HEK293 (cell line): ENCODE data around the gene LEP.

ENCODE experiments used
- CTCF ChIA-PET: fragments of 350-600 bp; formaldehyde crosslinking; extraction: SDS; loops from one replicate; lab custom pipeline; 2021; ENCODE audit warnings: antibody characterized with exemption; lab: Yijun Ruan, JAX
- POLR2A ChIA-PET: fragments of 300-600 bp; formaldehyde crosslinking; extraction: SDS; loops from one replicate; lab custom pipeline; 2020; ENCODE audit warnings: antibody characterized with exemption, inconsistent platforms; lab: Yijun Ruan, JAX
- H3K27ac ChIP-seq: fragments of 200-500 bp; sonication (Bioruptor generic); 2 replicates; pipeline ENCODE4 v1.5.1; 2014; ENCODE audit warnings: low read depth, low read length, control low read depth, inconsistent platforms; ENCODE audit errors: extremely low read depth
- H3K36me3 ChIP-seq, 2 experiments: fragments of 200-500 bp in 1 of 2; sonication (Bioruptor generic) in 1 of 2; 1 replicate in 1 of 2; 2 replicates in 1 of 2; pipeline ENCODE4 v1.5.1; 2014 to 2017; ENCODE audit warnings: inconsistent platforms in 2 of 2, low read length in 2 of 2; ENCODE audit not compliant: control insufficient read depth in 2 of 2, insufficient read depth in 1 of 2
- H3K4me1 ChIP-seq: fragments of 200-500 bp; sonication (Bioruptor generic); 2 replicates; pipeline ENCODE4 v1.5.1; 2014; ENCODE audit warnings: mild to moderate bottlenecking, low read length, inconsistent platforms; ENCODE audit not compliant: control insufficient read depth, insufficient read depth
- H3K4me3 ChIP-seq: 2 replicates; pipeline ENCODE4 v1.5.1; 2011; ENCODE audit warnings: low read depth, mild to moderate bottlenecking, control low read depth, low read length, moderate library complexity
- H3K9me3 ChIP-seq: fragments of 200-500 bp; sonication (Bioruptor generic); 2 replicates; pipeline ENCODE4 v1.5.1; 2014; ENCODE audit warnings: low read depth, low read length, inconsistent platforms; ENCODE audit not compliant: control insufficient read depth, insufficient read depth
- ATF2 ChIP-seq: fragments of 450-650 bp; formaldehyde crosslinking; IDR thresholded peaks from 2 replicates; pipeline ENCODE4 v1.5.1; 2016; ENCODE audit warnings: missing biosample characterization, missing genetic modification characterization, low read depth
- HOXD13 ChIP-seq: sonication (generic); formaldehyde crosslinking; IDR thresholded peaks from 2 replicates; pipeline ENCODE4 v1.8.0; 2022; ENCODE audit warnings: missing genetic modification reagents, borderline replicate concordance
- KLF16 ChIP-seq: fragments of 450-650 bp; formaldehyde crosslinking; IDR thresholded peaks from 2 replicates; pipeline ENCODE4 v1.5.1; 2017; ENCODE audit warnings: missing biosample characterization, missing genetic modification characterization
- MEIS1 ChIP-seq: sonication (generic); formaldehyde crosslinking; IDR thresholded peaks from 2 replicates; pipeline ENCODE4 v1.8.1; 2022; ENCODE audit warnings: missing genetic modification reagents, mild to moderate bottlenecking, borderline replicate concordance
- REST ChIP-seq: fragments of 450-650 bp; formaldehyde crosslinking; IDR thresholded peaks from 2 replicates; pipeline ENCODE4 v1.5.1; 2016; ENCODE audit warnings: missing biosample characterization, missing genetic modification characterization
- SALL2 ChIP-seq: fragments of 450-650 bp; formaldehyde crosslinking; IDR thresholded peaks from 2 replicates; pipeline ENCODE4 v1.5.0; 2017; ENCODE audit warnings: missing biosample characterization, mild to moderate bottlenecking, missing genetic modification characterization, borderline replicate concordance
- ZBTB10 ChIP-seq: fragments of 450-650 bp; formaldehyde crosslinking; IDR thresholded peaks from 2 replicates; pipeline ENCODE4 v1.5.1; 2016; ENCODE audit warnings: missing biosample characterization, missing genetic modification characterization
- ZBTB17 ChIP-seq: fragments of 450-650 bp; formaldehyde crosslinking; IDR thresholded peaks from 2 replicates; pipeline ENCODE4 v1.5.1; 2016; ENCODE audit warnings: missing biosample characterization, missing genetic modification characterization
- ZBTB48 ChIP-seq: fragments of 450-650 bp; formaldehyde crosslinking; IDR thresholded peaks from 2 replicates; pipeline ENCODE4 v1.5.1; 2016; ENCODE audit warnings: missing biosample characterization, missing genetic modification characterization
- ZNF138 ChIP-seq: fragments of 450-650 bp; formaldehyde crosslinking; IDR thresholded peaks from 2 replicates; pipeline ENCODE4 v1.5.1; 2016; ENCODE audit warnings: missing biosample characterization, missing genetic modification characterization, borderline replicate concordance
- ZNF174 ChIP-seq: fragments of 450-650 bp; formaldehyde crosslinking; IDR thresholded peaks from 2 replicates; pipeline ENCODE4 v1.5.0; 2017; ENCODE audit warnings: missing biosample characterization, mild to moderate bottlenecking, missing genetic modification characterization
- ZNF221 ChIP-seq: fragments of 450-650 bp; formaldehyde crosslinking; IDR thresholded peaks from 2 replicates; pipeline ENCODE4 v1.5.1; 2017; ENCODE audit warnings: missing biosample characterization, missing genetic modification characterization, borderline replicate concordance
- ZNF24 ChIP-seq: fragments of 450-650 bp; formaldehyde crosslinking; IDR thresholded peaks from 2 replicates; pipeline ENCODE4 v1.5.1; 2016; ENCODE audit warnings: missing biosample characterization, missing genetic modification characterization
- ZNF488 ChIP-seq: fragments of 450-650 bp; formaldehyde crosslinking; IDR thresholded peaks from 2 replicates; pipeline ENCODE4 v1.5.1; 2016; ENCODE audit warnings: missing biosample characterization, missing genetic modification characterization
- ZNF560 ChIP-seq: fragments of 450-650 bp; formaldehyde crosslinking; IDR thresholded peaks from 2 replicates; pipeline ENCODE4 v1.5.1; 2017; ENCODE audit warnings: missing biosample characterization, missing genetic modification characterization, borderline replicate concordance
- ZNF571 ChIP-seq: fragments of 450-650 bp; formaldehyde crosslinking; IDR thresholded peaks from 2 replicates; pipeline ENCODE4 v1.5.0; 2017; ENCODE audit warnings: missing biosample characterization, missing genetic modification characterization
- ZNF623 ChIP-seq: fragments of 450-650 bp; formaldehyde crosslinking; IDR thresholded peaks from 2 replicates; pipeline ENCODE4 v1.5.1; 2016; ENCODE audit warnings: missing biosample characterization, missing genetic modification characterization
- ZNF792 ChIP-seq: fragments of 450-650 bp; formaldehyde crosslinking; IDR thresholded peaks from 2 replicates; pipeline ENCODE4 v1.5.1; 2016; ENCODE audit warnings: missing biosample characterization, missing genetic modification characterization
- TF ChIP-seq, protein P1 (sequence below): fragments of 450-650 bp; formaldehyde crosslinking; IDR thresholded peaks from 2 replicates; pipeline ENCODE4; 2016; ENCODE audit warnings: missing biosample characterization, missing genetic modification characterization
- TF ChIP-seq, protein P2 (sequence below): fragments of 450-650 bp; formaldehyde crosslinking; IDR thresholded peaks from 2 replicates; pipeline ENCODE4 v1.5.1; 2016; ENCODE audit warnings: missing biosample characterization, missing genetic modification characterization

LEP gene

GRCh38 chr7:128215739-128216138 lies 25.3 kb upstream of the LEP start:
- Histone ChIP-seq H3K4me3 (no peak overlapping the region), H3K27ac (no peak overlapping the region), H3K9me3 (no peaks in the 10 kb centered on the region), H3K36me3 (no peaks in the 10 kb centered on the region), H3K4me1 (no peaks in the 10 kb centered on the region)
- TF ChIP-seq MEIS1 (CRISPR knock-in tag) (no peak), ZBTB48 (tag by site-specific recombination) (no peak), ZNF560 (tag by site-specific recombination) (no peak), ZNF571 (no peak), ZNF24 (tag by site-specific recombination) (no peak), ZNF792 (tag by site-specific recombination) (no peak), ATF2 (tag by site-specific recombination) (no peak), REST (tag by site-specific recombination) (no peak), HOXD13 (CRISPR knock-in tag) (no peak), ZNF623 (tag by site-specific recombination) (no peak), KLF16 (tag by site-specific recombination) (no peak), ZBTB17 (tag by site-specific recombination) (no peak), ZNF138 (no peak)
- TF ChIP-seq, protein P1, sequence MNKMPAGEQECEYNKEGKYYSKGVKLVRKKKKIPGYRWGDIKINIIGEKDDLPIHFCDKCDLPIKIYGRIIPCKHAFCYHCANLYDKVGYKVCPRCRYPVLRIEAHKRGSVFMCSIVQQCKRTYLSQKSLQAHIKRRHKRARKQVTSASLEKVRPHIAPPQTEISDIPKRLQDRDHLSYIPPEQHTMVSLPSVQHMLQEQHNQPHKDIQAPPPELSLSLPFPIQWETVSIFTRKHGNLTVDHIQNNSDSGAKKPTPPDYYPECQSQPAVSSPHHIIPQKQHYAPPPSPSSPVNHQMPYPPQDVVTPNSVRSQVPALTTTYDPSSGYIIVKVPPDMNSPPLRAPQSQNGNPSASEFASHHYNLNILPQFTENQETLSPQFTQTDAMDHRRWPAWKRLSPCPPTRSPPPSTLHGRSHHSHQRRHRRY (tag by site-specific recombination), result no peak
- TF ChIP-seq, protein P2, sequence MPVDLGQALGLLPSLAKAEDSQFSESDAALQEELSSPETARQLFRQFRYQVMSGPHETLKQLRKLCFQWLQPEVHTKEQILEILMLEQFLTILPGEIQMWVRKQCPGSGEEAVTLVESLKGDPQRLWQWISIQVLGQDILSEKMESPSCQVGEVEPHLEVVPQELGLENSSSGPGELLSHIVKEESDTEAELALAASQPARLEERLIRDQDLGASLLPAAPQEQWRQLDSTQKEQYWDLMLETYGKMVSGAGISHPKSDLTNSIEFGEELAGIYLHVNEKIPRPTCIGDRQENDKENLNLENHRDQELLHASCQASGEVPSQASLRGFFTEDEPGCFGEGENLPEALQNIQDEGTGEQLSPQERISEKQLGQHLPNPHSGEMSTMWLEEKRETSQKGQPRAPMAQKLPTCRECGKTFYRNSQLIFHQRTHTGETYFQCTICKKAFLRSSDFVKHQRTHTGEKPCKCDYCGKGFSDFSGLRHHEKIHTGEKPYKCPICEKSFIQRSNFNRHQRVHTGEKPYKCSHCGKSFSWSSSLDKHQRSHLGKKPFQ (tag by site-specific recombination), result no peak
- POLR2A ChIA-PET, result no interaction called here
- CTCF ChIA-PET, result interaction anchor here (0.6 kb wide), 1 partner anchor 22 kb away, joined by 3 read pairs; no protein-coding TSS in a partner anchor

GRCh38 chr7:128217030-128217805 lies 23.9 kb upstream of the LEP start:
- Histone ChIP-seq H3K27ac (no peak overlapping the region), H3K36me3 (no peaks in the 10 kb centered on the region), H3K4me1 (no peaks in the 10 kb centered on the region), H3K4me3 (no peak overlapping the region), H3K9me3 (no peaks in the 10 kb centered on the region)
- CTCF ChIA-PET, result interaction anchor here (0.9 to 1.3 kb wide), 2 partner anchors 45 to 171 kb away, joined by 3 to 4 read pairs; no protein-coding TSS in a partner anchor
- TF ChIP-seq ZNF174 (no peak), ZBTB10 (tag by site-specific recombination) (no peak), ATF2 (tag by site-specific recombination) (0 out of 2 replicates have a peak, but pooled peaks have one; percentile 16), MEIS1 (CRISPR knock-in tag) (no peak), ZNF221 (tag by site-specific recombination) (no peak), ZNF488 (tag by site-specific recombination) (no peak), SALL2 (tag by site-specific recombination) (no peak)
- POLR2A ChIA-PET, result no interaction called here
